ENCODE measurements around the gene RASEF. TPM values are rescaled to one million over a fixed set of nuclear protein-coding genes. Genes with fewer than 3 reads are reported as not detected.

The RASEF gene
- total RNA-seq (2022; extraction: Qiagen RNA extraction; ENCODE audit: low read depth), result 8.6 to 10.2 TPM (median 9.5 TPM) in 5 replicates

GRCh38 chr9:83062651-83063527 is at the start of gene RASEF:
Gene RASEF, minus strand, starts transcription at chr9:83063142. Its CDS starts 275 bp downstream, at chr9:83062867.

